Right cardiac atrium (tissue), 5 donors: ENCODE measurements around the gene NOMO2. TPM values are rescaled to one million over a fixed set of nuclear protein-coding genes. Genes with fewer than 3 reads are reported as not detected.
"Not testable (repeated sequence)": the region's sequence is repeated elsewhere in the genome, so short reads cannot be mapped to it uniquely, and the experiment has no call there.

Experiments used
- ATAC-seq, 2 donors: fragments of 200-7000 bp; cut with Tn5 transposase; one replicate each; pipeline versions ENCODE4 v1.8.0 to v1.9.1; 2020; ENCODE audit warnings: moderate library complexity in 2 of 2, mild to moderate bottlenecking in 1 of 2
- DNase-seq, 3 donors: peaks; one replicate each; pipeline ENCODE4 v3.0.0-alpha.2; 2020
- H3K27ac ChIP-seq: one replicate; pipeline ENCODE4 v1.5.1; 2013; ENCODE audit warnings: mild to moderate bottlenecking, low read length, control low read depth, moderate library complexity
- H3K27me3 ChIP-seq: one replicate; pipeline ENCODE4 v1.6.1; 2013; ENCODE audit not compliant: control insufficient read depth, insufficient read depth
- H3K4me1 ChIP-seq: one replicate; pipeline ENCODE4 v1.6.1; 2013; ENCODE audit warnings: low read length; ENCODE audit not compliant: control insufficient read depth, insufficient read depth
- H3K4me3 ChIP-seq: one replicate; pipeline ENCODE4 v1.5.1; 2013; ENCODE audit warnings: low read length, control low read depth
- H3K9me3 ChIP-seq: one replicate; pipeline ENCODE4 v1.6.1; 2013; ENCODE audit warnings: low read length; ENCODE audit not compliant: control insufficient read depth
- WGBS: extraction: QIAGEN DNeasy Blood & Tissue Kit; methylation state at CpG from one replicate; pipeline ENCODE4 v1.1.7; 2013; 5-methylcytosine and 5-hydroxymethylcytosine counted together
- intact Hi-C, 4 donors: fragments of 100-400 bp; cut with DNase I; formaldehyde crosslinking; loops; one replicate each; pipeline versions ENCODE4 v1.11.0 to v1.14.0; 2022 to 2023
- polyA plus RNA-seq: library from polyadenylated mRNA; stranded (reverse); fragments of 200-250 nt; gene quantifications from one replicate; pipeline ENCODE4 v1.2.3, GENCODE V29; 2013
- total RNA-seq, 4 donors: library from RNA; stranded (reverse); fragmentation: NEBNext Ultra II Directional; extraction: Animal tissue kit (Norgen Biotek cat#: 25700); gene quantifications; one replicate each; pipeline ENCODE4 v1.2.1, GENCODE V29; 2021
- donor health status: healthy with polysubstance abuse.
- donor health status: DM: no; HTN: yes; CAD: no.
- donor health status: DM: no; HTN: no; CAD: no.
- donor health status: DM: no; HTN: yes; CAD: no; lungs with severe emphysema.
- donor health status: DM: yes; HTN: yes; CAD: no.

NOMO2 gene
- total and polyA plus RNA-seq, 5 donors = 127 to 295 (median 267) TPM

DNA sequence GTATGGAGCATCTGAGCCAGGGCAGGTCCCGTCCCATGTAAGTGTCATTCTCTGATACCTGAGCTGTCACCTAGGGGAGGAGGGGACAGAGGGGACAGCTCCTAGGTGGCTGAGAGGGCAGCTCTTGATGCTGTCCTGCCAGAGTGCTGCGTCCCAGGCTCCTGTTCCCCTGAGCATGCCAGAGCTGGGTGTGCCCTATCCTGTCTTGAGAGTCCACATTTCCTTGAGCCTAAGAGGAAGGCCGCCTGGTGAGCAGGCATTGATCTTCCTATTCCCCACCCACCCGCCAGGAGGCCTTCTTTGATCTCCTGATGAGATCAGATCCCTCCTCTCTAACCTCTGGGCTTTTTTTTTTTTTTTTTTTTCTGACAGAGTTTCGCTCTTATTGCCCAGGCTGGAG, 32.0 kb upstream of the NOMO2 start:
- H3K4me1 ChIP-seq, H3K9me3 ChIP-seq, H3K4me3 ChIP-seq, DNase-seq, H3K27me3 ChIP-seq, H3K27ac ChIP-seq, intact Hi-C loops: not testable (repeated sequence)
- ATAC-seq = peak; percentile 36 to 41
- WGBS = 78% methylated on average over 5 of the region's 5 CpGs

DNA sequence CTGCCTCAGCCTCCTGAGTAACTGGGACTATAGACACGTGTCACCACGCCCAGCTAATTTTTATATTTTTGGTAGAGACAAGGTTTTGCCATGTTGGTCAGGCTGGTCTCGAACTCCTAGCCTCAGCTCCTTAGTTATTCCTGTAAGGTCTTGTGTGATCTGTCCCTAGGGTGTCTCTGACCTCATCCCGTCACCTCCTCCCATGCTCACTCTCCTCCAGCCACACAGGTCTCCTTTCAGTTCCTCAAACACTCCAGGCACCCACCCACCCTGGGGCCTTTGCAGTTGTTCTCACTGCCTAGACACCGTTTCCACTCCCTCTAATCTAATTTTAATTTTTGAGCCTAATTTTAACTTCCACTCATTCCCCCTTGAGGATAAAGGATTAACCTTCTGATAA, 31.1 kb upstream of the NOMO2 start:
- WGBS = 80% methylated on average over 5 of the region's 5 CpGs
- H3K4me1 ChIP-seq, H3K27ac ChIP-seq, ATAC-seq, H3K27me3 ChIP-seq, H3K4me3 ChIP-seq, DNase-seq, intact Hi-C loops, H3K9me3 ChIP-seq: not testable (repeated sequence)

DNA sequence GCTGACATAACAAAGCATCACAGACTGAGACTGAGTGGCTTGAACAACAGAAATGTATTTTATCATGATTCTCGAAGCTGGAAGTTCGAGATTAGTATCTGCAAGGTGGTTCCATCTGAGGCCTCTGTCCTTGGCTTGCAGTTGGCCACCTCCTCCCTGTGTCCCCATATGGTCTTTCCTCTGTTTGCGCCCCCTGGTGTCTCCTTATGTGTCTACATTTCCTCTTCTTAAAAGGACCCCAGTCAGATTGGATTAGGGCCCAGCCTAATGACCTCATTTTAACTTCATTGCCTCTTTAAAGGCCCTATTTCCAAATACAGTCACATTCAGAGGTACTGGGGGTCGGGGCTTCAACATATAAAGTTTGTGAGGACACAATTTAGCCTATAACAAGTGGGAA, 30.0 kb upstream of the NOMO2 start:
- 51% methylated on average over 4 of the region's 4 CpGs for WGBS
- H3K9me3 ChIP-seq = not testable (repeated sequence)

DNA sequence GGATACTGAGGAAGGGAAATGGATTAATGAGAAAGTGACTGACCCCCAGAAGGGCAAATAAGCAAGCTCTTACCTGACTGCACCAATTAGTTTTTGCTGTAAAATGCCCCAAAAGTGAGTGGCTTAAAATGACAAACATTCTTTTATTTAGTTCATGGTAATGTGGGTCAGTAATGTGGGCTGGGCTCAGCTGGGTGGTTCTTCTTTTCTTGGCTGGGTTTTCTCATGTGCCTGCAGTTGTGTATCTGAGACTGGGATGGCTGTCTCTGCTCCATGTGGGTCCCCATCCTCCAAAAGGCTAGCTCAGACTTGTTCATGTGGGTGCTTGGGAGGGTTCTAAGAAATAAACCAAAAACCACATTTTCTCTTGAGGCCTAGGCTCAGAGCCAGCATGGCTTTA, 29.5 kb upstream of the NOMO2 start:
- ATAC-seq, H3K9me3 ChIP-seq, DNase-seq, H3K27me3 ChIP-seq, intact Hi-C loops, H3K27ac ChIP-seq, H3K4me1 ChIP-seq, H3K4me3 ChIP-seq: not testable (repeated sequence)

More for the DNA sequence above, 30.0 kb upstream of the NOMO2 start:
- H3K27ac ChIP-seq, H3K4me3 ChIP-seq, ATAC-seq, DNase-seq, H3K4me1 ChIP-seq, intact Hi-C loops, H3K27me3 ChIP-seq: not testable (repeated sequence)

DNA sequence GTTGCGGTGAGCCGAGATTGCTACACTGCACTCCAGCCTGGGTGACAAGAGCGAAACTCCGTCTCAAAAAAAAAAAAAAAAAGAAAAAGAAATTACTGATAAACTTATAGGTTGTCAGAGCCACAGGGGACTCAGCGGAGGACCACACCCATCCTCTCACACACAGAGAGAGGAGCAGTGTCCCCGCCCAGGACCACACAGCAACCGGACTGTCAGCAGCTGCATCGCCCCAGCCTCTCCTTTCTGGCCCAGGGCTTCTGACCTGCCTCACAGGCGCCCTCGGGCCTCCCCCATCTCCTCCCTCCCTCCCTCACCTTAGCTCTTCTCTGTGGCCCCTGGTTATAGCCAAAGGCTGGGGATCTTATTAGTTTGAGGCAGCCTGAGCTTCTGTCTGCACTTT, 27.9 kb upstream of the NOMO2 start:
- 70% methylated on average over 10 of the region's 10 CpGs for WGBS
- peak in 1 of 2 donors; percentile 51 for ATAC-seq
- intact Hi-C loops, H3K4me3 ChIP-seq, H3K9me3 ChIP-seq, H3K4me1 ChIP-seq, H3K27ac ChIP-seq, H3K27me3 ChIP-seq, DNase-seq: not testable (repeated sequence)

DNA sequence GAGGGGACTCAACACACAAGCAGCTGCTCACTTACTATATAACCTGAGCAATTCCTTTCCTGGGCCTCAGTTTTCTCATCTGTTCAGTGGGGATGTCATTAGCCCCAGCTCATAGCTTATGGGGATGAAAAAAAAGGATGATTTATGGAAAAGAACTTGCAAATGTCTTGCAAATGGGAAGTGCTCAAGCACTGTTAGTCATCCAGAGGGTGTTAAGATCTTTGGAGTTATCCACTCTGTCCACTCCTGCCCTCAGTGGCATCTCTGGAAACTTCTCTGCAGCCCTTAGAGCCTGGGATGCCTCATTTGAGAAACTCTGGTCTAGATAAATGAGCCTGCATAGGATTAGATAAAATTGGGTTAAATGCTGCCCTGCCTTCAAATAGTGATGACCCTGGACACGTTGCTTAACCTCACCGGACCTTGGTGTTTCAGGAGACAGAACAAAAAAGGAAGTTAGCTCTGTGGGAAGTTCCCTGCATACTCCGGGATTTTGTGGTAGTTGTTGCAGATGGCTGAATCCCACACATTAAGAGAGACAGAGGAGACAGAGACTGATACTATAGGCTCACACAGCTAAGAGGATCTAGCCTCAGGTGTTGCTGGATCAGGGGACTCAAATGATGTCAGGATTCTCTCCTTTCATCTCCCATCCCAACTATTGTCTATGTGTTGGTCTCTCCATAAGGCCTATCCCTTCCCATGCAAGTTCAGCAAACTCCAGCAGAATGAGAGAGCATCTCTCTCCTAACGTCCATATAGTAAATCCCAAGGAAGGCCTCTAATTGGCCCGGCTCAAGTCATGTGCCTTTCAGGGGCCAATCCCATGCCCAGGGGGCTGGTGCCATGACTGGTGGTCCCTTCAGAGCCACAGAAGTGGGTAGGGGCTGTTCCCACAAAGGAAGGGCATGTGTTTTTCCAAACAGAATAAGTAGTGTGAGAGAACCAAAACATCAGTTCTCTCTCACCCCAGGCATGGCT, 25.0 kb upstream of the NOMO2 start:
- WGBS = 61% methylated on average over 5 of the region's 5 CpGs
- not testable (repeated sequence) for H3K4me1 ChIP-seq, H3K9me3 ChIP-seq

DNA sequence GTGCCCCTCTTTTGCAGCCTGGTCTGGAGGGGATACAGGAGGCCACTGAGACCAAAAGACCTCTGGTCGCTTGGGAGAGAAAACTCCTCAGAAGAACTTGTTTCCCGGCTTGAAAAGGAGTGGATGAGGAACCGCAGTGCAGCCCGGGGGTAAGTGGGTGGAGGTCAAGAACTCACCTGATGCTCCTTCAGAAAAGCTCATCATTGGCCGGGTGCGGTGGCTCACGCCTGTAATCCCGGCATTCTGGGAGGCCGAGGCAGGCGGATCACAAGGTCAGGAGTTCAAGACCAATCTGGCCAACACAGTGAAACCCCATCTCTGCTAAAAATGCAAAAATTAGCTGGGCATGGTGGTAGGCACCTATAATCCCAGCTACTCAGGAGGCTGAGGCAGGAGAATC, 23.9 kb upstream of the NOMO2 start:
- ATAC-seq, H3K4me3 ChIP-seq, H3K27ac ChIP-seq, DNase-seq, H3K9me3 ChIP-seq, intact Hi-C loops, H3K27me3 ChIP-seq, H3K4me1 ChIP-seq: not testable (repeated sequence)
- WGBS = 88% methylated on average over 10 of the region's 10 CpGs

More for the DNA sequence above, 25.0 kb upstream of the NOMO2 start:
- intact Hi-C loops, DNase-seq, H3K27ac ChIP-seq, ATAC-seq, H3K27me3 ChIP-seq, H3K4me3 ChIP-seq: not testable (repeated sequence)

DNA sequence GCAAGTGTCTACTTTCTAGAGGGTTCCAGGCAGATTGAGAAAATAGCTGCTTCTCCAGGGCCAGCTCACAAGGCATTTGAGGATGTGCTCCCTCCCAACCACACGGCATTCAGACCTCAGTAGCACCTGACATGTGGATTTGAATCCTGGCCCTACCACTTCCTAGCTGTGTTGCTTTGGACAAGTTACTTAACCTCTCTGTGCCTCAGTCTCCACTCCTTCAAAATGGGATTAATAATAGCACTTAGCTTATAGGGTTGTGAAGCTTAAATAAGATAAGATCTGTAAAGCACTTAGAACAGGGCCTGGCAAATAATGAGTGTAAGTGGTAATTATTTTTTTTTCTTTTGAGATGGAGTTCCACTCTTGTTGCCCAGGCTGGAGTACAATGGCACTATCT, 21.0 kb upstream of the NOMO2 start:
- ATAC-seq (no peak), DNase-seq (no peak)
- no peaks in the 10 kb centered on the region for H3K27me3 ChIP-seq
- H3K4me3 ChIP-seq = no peak overlapping the region
- intact Hi-C loops = no loop called here
- H3K9me3 ChIP-seq = no peaks in the 10 kb centered on the region
- H3K27ac ChIP-seq = no peak overlapping the region
- WGBS = 79% methylated on average over 1 of the region's 1 CpG
- H3K4me1 ChIP-seq = no peaks in the 10 kb centered on the region

DNA sequence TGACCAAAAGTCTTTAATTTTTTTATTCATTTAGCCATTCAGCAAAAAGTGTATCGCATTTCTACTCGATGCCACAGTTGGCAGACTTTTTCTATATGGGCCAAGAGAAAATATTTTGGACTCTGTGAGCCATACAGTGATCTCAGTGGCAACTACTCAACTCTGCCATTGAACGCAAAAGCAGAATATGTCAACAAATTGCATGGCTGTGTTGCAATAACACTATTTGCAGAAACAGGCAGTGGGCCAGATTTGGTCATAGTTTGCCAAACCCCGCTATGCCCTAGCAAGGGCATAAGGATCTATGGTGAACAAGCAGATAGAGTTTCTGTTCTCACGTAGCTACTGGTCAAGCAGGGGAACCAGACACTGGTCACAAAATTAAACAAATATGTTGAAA, 18.5 kb upstream of the NOMO2 start:
- peak; percentile 39 to 40 for ATAC-seq
- 81% methylated on average over 3 of the region's 5 CpGs for whole genome bisulfite sequencing
- H3K27me3 ChIP-seq, H3K27ac ChIP-seq, H3K4me1 ChIP-seq, H3K4me3 ChIP-seq, DNase-seq, intact Hi-C loops, H3K9me3 ChIP-seq: not testable (repeated sequence)

DNA sequence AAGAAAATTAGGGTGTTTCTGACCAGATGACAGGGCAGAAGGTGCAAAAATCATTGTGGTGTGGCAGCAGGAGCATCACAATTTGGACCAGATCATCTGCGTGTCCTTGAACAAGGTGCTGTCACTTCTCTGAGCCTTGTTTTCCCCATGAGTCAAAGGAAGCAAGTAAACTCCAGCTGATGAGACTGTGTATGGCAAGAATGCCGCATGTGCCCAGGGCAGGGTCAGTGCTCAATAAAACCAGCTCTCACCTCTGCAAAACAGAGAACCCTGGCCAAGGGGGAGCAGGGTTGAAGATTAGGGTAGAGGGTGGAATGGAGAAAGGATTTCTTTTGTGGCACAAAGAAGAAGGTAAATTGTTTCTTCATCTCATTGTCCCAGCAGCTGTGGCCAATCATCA, 17.4 kb upstream of the NOMO2 start:
- ATAC-seq, H3K4me1 ChIP-seq, H3K27me3 ChIP-seq, H3K9me3 ChIP-seq, H3K4me3 ChIP-seq, intact Hi-C loops, DNase-seq, H3K27ac ChIP-seq: not testable (repeated sequence)
- 92% methylated on average over 2 of the region's 2 CpGs for WGBS

DNA sequence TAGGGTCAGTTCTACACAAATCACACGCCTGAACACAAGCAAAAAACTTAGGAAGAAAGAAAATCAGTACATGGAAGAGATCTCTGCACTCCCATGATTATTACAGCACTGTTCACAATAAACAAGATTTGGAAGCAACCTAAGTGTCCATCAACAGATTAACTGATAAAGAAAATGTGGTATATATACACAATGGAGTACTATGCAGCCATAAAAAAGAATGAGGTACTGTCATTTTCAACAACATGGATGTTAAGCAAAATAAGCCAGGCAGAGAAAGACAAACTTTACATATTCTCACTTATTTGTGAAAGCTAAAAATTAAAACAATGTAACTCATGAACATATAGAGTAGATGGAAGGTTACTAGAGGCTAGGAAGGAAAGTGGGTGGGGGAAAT, 16.0 kb upstream of the NOMO2 start:
- intact Hi-C loops, H3K27me3 ChIP-seq, DNase-seq, H3K9me3 ChIP-seq, ATAC-seq, H3K27ac ChIP-seq, H3K4me3 ChIP-seq, H3K4me1 ChIP-seq: not testable (repeated sequence)
- WGBS = 96% methylated on average over 1 of the region's 1 CpG
